GM18870 (cell line): ENCODE results near the gene PLAAT2.
"Not testable (repeated sequence)": the region's sequence is repeated elsewhere in the genome, so short reads cannot be mapped to it uniquely, and the experiment has no call there.

Source experiments
- ATAC-seq: cut with Tn5 transposase; IDR thresholded peaks from one replicate; pipeline ENCODE4 v1.9.1; 2021; ENCODE audit warnings: moderate library complexity; ENCODE audit not compliant: unreplicated experiment

Gene PLAAT2

DNA sequence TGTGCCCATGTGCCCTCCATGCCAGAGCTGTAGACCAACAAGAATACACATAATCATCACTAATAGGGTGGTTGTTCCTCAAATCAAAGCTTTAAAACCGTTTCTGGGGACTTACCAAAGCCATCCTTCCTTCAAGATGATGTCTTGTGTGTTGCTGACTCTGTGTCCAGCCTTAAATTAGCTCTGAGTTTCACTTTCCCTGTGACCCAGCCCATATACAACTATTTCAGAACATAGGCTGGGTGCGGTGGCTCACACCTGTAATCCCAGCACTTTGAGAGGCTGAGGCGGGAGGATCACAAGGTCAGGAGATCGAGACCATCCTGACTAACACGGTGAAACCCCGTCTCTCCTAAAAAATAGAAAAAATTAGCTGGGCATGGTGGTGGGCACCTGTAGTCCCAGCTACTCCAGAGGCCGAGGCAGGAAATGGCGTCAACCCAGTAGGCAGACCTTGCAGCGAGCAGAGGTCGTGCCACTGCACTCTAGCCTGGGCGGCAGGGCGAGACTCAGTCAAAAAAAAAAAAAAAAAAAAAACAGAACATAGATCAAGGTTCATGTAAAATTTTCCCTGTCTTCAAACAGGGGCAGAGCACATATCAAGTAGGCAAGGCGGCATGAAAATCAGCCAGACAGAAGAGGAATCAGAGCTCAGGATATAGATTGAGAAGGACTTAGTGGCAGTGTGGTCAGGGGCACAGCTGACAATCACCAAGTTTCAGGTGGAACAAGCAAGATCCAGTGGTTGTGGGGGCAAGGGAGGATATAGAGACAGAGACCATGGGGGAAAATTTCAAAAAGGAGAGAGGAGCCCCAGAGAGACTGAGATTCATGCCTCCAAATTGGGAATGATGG, at the start of gene PLAAT2:
Gene PLAAT2 (minus strand): TSS at position 179 of the 855 bp plus-strand sequence. CDS start 55 bp downstream, at position 124.
- ATAC-seq = no peak

DNA sequence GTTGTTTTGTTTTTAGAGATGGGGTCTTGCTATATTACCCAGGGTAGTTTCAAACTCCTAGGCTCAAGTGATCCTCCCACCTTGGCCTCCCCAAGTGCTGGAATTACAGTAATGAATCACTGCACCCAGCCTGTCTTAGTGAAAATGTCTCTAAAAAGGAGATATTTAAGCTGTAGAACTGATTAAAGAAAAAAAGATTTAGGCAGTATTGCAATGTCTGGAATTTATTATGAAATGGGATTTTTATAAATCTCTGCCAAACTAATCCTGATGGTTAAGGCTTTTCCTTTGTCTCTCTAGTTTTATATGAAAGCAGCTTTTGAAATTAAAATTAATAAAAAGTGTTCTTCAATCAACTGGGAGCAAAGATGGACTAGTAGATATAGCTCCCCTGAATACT, 49.0 kb upstream of the PLAAT2 start:
- no peak for ATAC-seq

DNA sequence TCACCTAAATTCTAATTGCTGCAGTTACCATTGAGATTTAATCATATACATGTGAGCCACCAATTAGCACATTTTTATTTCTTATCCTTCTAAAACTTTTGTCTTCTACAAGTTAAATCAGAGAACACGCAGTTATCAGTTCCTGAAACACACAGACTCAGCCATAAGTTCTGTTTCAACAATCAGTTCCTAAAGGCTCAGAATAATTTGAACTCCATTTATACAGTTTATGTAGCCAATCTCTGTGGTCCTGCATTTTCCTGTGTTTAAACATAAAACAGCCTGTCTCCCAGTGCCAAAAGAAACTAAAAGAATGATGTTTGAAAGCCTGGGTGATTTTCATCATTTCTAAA, 48.2 kb upstream of the PLAAT2 start:
- no peak for ATAC-seq

DNA sequence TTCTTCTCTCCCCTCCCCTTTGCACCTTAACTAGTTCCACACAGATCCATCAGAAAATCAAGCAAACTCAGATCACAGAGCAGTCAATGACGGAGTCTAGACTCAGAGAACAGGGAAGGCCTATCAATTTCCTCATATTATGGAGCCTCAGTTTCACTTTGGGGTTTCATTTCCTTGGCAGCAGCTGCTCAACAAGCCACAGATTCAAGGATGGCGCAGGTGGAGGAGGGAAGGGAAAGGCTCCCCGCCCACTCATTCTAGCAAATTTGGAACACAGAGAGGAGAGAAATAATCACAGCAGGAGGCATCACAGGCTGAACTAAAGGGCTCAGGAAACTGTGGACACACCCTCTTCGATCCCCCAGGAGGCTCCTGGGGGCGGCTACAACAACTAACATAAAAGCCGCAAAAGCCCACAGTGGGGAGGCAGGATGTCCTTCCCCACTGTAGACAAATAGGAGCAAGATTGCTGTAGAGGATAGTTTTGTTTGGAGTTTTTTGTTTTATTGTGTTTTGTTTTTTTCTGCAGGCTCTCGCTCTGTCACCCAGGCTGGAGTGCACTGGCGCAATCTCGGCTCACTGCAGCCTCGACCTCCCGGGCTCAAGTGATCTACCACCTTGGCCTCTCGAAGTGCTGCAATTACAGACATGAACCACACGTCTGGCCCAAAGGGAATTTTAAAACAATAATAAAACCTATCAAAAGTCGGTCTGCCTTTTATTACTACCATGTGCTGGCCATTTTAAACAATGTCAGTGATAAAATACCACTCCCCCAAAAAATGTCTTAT, 47.6 kb upstream of the PLAAT2 start:
- ATAC-seq = no peak

DNA sequence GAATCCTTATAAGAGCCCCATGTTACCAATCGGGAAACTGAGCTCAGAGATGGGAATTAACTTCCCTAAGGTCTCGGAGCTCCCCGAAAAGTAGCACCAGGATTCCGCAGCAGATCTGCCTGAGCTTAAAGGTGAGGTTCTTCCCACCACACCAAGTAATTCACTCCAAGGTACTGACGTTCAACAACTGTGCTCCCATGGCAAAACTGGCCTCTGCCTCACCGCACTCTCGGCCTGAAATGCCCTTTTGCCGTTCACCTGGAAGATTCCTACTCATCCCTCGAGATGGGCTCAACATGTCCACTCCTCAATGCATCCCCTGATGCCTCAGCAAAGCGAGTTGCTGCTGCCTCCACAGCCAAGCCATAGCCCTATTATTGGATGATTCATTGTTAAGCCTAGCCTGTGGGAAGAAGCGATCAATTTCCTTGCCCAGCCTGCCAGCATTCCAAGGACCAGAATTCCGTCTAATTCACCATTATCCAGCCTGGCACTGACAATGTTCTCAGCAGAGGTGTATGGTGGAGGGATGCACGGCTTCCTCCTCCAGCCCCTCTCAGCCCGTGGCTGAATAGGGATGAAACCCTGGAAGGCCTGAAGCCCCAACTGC, 46.9 kb upstream of the PLAAT2 start:
- no peak for ATAC-seq

DNA sequence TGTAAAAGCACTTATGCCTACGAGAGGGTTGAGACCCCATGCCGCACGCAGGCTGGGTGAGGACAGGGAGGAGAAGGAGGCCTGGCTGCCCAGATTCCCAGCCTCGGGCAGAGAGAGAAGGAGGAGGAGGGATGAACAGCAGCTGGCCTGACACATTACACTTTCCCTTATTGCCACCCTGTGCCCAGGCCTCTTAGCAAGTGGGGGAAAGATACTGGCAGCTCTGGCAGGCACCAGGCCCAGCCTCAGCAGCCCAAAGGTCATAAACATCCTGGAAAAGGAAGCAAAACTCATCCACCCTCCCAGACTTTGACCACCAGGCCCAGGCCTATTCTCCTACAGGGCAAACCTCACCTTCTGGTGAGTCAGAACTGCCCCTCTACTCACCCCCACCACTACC, 46.4 kb upstream of the PLAAT2 start:
- no peak for ATAC-seq

DNA sequence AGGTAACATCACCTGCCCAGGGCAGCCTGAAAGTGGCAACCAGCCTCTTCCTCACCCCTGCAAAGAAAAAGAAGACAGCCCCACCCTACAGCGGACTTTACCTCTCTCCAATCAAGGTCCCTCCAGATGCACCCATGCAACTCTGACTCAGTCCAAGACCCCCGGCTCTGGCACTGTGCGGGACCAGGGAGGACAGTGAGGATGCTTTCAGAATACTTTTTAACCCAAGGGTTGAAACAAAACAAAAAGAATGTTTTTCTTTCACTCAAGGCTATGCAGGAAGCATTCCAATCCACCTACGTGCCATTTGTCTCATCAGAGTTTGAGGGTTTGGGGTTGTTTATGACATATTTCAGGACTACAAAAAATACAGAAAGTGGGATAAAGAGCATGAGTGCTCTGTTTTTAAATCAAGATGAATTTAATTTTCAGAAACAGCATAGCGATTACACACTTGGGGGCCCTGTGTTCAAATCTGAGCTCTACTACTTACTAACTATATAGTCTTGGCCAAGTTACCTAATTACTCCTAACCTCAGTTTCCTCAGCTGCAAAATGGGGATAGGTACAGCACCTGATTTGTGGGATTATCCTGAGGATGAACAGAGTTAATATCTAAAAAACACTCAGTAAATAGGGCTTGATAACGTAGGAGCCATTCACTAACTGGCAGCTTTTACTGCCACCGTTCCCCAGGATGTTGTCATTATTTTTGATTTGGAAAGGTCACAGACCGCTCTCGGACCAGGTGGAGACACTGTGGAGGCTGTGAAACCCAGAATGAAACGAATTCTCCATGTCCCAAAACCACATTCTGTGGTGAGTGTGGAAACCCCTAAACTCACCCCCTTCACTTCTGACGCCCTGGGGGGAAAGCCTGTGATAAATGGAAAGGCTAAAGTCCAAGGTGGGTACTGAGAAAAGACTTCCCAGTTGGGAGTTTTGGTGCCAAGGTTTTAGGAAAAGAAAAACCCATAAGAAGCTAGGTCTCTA, 45.5 kb upstream of the PLAAT2 start:
- ATAC-seq = no peak

DNA sequence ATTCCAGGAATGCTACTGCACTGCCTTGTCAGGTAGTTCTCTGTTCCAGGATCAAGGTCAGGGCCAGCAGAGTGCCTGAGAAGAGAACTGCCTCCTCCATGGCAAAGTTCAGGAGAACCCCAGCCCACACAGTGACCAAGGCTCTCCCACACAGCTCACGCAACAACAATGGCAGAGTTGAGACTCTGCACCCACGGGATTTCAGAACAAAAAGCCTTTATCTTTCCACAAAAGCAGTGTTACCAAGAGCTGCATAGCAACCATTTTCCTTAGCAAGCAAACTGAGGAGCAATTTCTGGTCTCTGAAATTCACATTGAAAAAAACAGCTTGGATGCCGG, 40.0 kb upstream of the PLAAT2 start:
- no peak for ATAC-seq

DNA sequence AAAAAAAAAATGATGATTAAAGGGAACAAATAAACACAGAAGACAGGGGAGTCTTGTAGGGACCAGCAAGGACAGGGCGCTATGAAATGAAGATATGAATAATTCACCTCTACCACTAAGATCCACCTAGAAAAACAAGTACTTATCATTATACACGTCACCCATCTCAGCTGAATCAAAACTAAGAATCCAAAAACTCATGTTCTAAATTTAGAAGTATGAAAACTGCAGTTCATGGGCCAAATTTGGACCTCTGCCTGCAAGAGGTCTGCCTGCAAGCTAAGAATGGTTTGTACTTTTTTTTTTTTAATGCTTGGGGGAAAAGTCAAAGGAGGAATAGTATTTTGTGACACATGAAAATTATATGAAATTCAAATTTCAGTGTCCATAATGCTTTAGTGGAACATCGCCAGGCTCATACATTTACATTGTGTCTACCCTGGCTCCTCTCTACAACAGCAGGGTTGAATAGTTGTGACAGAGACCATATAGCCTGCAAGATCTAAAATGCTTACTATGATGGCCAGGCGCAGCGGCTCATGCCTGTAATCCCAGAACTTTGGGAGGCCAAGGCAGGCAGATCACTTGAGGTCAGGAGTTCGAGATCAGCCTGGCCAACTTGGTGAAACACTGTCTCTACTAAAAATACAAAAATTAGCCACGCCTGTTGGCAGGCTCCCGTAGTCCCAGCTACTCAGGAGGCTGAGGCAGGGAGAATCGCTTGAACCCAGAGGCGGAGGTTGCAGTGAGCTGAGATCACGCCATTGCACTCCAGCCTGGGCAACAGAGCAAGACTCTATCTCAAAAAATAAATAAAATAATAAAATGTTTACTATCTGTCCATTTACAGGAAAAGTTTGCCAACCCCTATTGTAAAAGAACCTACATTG, 39.4 kb upstream of the PLAAT2 start:
- ATAC-seq = not testable (repeated sequence)

DNA sequence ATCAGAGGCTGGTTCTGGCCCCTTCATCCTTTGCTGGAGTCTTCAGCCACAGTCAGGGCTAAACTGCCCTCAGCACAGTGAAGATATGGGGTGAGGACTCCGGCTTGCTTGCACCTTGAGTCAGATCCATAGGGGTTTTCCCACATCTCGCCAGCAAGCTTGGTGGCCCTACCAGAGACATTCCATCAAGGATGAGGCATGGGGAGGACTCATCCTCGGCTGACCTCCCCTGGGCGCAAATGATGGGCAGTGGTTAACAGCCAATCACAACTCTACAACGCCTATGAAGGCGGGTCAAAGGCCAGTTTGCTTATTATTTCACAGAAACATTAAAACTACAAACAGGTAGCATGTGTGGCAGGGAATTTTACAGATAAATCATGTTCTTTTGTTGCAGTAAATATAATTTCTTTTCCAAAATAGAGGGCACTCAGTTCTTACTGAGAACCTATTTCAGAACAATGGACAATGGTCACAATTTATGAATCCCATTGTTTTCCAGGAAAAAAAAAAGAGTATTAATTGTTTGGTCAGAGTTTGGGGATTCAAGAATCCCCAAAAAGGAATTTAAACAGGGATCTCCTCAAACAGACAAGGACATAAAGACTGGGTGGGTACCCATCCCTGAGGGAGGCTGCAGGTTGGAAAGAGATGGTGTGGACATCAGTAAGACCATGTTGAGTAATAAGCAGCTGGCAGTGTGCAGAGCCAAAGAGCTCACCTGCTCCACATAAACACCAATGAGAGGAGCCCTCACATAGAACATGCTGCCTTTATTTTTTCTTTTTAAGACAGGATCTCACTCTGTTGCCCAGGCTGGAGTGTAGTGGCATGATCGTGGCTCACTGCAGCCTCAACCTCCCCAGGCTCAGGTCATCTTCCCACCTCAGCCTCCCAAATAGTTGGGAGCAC, 36.3 kb upstream of the PLAAT2 start:
- ATAC-seq = no peak

DNA sequence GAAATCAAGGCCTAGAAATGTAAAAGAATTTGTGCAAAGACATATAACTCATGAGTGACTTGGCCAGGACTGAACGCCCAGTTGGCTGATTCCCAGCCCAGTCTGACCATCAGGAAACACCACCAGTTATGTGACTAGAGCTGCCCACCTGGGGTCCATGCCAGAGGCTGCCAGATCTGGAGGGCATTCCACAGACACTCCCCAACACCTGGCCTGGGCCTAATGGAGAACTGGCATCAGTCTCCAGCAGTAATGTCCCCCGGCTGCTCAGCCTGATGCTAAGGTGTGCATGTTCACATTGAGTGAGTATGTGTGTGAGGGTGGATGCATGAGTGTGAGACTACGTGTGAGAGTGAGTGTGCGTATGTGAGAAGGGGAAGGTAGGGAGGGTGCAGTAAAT, 35.4 kb upstream of the PLAAT2 start:
- ATAC-seq = no peak

DNA sequence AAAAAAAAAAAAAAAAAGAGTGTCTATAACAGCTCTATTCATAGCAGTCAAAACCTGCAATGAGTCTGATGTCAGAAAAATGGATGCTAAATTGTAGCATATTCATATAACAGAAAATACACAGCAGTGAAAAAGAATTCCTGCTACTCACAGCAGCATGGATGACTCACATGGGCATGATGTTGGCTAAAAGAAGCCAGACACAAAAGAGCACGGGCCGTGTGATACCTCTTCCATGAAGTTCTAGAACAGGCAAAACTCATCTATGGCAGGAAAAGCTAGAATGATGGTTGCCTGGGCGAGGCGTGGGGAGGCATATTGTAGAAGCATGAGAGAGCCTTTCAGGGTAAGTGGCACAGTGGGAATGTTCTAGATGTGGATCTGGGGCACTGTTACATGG, 32.1 kb upstream of the PLAAT2 start:
- no peak for ATAC-seq

DNA sequence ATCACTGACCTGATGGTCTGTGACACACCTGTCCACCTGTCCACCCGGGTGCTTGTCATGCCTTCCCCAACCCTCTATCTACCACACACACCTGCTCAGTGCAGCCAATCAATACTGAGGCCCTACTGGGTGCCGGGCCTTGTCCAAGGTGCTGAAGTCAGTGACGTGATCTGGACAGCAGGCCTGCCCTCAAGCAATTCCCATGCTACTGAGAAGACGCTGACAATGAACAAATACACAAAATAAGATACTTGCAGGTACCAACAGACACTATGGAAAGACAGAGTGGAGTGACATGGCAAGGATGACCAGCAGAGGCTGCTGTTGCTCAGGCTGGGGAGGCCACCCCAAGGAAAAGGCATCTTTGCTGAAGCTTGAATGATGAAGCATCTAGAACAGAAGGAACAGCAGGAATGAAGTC, 29.8 kb upstream of the PLAAT2 start:
- ATAC-seq = no peak

DNA sequence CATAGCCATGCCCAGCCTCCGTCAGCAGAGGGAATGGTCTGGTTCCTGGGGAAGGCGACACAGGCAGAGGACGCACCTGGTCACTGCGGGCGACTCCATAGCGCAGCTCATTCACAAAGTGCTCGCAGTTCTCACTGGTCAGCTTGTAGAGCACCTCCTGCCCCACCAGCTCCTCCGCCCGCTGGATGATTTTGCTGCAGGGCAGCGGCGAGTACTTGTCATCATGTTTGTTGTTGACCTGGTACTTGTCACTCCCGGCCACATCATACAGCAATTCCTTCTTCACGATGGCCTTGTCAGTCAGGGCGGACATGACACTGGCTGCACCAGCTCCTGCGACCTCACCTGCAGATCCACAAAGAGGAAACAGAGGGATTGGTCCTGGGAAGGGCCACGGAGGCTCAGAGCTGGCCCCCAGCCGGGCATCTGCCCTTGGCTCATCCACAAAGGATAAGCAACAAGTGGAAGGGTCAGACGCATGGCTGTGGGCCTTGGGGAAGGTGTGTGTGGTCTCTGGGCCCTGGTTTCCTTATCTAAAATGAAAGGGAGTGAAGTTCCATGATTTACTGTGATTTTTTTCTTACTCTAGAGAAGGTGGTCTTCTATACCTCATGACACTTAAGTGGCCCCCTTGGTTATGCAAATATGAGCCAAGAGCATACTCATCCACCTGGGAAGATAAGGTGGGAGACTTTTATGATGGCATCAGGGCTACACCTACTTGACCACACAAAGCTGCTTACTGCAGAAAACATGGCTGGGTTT, 27.0 kb upstream of the PLAAT2 start:
- no peak for ATAC-seq

DNA sequence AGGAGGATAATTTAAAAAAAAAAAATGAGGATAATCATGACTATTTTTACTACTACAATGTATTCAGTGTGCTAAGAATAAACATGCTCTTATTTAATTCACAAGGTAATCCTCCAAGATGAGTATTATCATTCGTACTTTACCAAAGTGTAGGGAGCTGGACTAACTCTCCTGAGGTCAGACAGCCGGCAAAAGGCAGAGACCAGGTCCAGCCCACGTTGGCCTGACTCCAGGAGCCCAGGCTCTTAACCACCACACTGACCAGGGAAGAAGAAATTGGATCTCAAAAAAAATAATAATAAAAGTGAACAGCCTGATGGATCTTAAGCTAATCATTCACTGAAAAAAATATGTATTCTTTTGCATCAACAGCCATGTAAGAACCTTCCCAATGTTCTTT, 25.8 kb upstream of the PLAAT2 start:
- ATAC-seq = no peak

DNA sequence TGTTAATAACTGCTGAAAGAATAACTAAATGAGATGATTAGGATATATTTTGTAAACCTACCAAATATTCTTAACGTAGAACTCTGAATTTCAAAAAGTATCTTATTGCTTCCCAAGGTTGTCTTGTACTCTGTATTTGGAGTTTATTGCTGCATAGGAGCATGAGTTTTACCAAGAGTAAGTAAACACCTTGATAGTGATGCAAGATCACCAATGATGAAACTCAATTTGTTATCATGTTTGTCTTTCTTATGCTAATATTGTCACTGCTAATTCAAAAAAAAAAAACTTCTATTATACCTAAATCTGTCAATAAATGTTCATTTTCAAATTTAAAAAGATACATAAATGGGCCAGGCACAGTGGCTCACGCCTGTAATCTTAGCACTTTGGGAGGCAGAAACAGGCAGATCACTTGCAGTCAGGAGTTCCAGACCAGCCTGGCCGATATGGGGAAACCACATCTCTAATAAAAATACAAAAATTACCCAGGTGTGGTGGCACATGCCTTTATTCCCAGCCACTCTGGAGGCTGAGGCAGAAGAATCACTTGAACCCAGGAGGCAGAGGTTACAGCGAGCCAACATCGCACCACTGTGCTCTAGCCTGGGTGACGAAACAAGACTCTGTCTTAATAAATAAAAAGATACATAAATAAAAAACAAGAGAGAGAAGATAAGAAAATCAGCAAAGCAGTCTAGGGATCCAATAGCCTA, 23.4 kb upstream of the PLAAT2 start:
- no peak for ATAC-seq

DNA sequence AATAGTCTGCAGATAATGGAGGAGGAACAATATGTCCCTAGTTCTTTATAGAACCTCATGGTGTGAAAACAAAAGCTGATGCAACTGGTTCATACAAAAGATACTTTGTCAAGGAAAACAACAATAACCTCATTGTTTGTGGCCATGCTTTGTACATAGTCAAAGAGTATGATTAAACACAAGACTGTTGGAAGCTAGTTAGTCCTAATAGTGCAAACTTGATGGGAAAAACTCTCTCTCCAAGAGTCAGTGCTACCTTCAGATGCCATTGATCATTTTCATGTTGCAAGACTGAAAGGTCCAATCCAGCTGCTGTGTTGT, 20.1 kb upstream of the PLAAT2 start:
- ATAC-seq = no peak
